B cell (primary cell): Measurements from ENCODE around the gene CFAP73. TPM values are rescaled to one million over a fixed set of nuclear protein-coding genes. Genes with fewer than 3 reads are reported as not detected.

ENCODE experiments used
- ATAC-seq: fragments of 200-7000 bp; cut with Tn5 transposase; one replicate; pipeline ENCODE4 v1.10.0; 2021; ENCODE audit warnings: low read depth, mild to moderate bottlenecking, moderate number of reproducible peaks, moderate library complexity
- CTCF ChIA-PET: fragments of 350-600 bp; sonication (Branson Sonifier 250); formaldehyde crosslinking; loops from one replicate; lab custom pipeline; 2021; ENCODE audit warnings: antibody characterized with exemption, inconsistent platforms; lab: Charles Lee
- POLR2A ChIA-PET: fragments of 350-600 bp; sonication (Branson Sonifier 250); formaldehyde crosslinking; loops from one replicate; lab custom pipeline; 2021; ENCODE audit warnings: antibody characterized with exemption; lab: Charles Lee
- DNase-seq: peaks from one replicate; pipeline ENCODE4 v3.0.0; 2013
- H2AFZ ChIP-seq: 2 replicates; pipeline ENCODE4 v1.6.1; 2012; ENCODE audit warnings: mild to moderate bottlenecking, low read depth, low read length; ENCODE audit not compliant: insufficient read depth, poor library complexity, severe bottlenecking
- H3K27ac ChIP-seq, 2 donors: 1 replicate in 1 of 2; 2 replicates in 1 of 2; pipeline ENCODE4 v1.5.1; 2012 to 2013; ENCODE audit warnings: low read length in 2 of 2, mild to moderate bottlenecking in 2 of 2, moderate library complexity in 1 of 2
- H3K27me3 ChIP-seq, 4 experiments: fragments of 200-600 bp in 1 of 4; sonication (generic) in 1 of 4; replicated peaks in 1 of 4; 1 replicate in 2 of 4; 2 replicates in 2 of 4; pipeline versions ENCODE4 v1.6.1 to v1.7.0; 2013 to 2016; ENCODE audit warnings: low read length in 3 of 4, mild to moderate bottlenecking in 2 of 4, mixed read lengths in 1 of 4, moderate library complexity in 1 of 4; ENCODE audit not compliant: insufficient read depth in 4 of 4, control insufficient read depth in 3 of 4; ENCODE audit errors: control extremely low read depth in 1 of 4
- H3K36me3 ChIP-seq, 2 experiments: replicated peaks in 1 of 2; 1 replicate in 1 of 2; 2 replicates in 1 of 2; pipeline versions ENCODE4 v1.6.1 to v1.7.1; 2013; ENCODE audit warnings: low read length in 1 of 2; ENCODE audit not compliant: insufficient read depth in 2 of 2, control insufficient read depth in 1 of 2; ENCODE audit errors: control extremely low read depth in 1 of 2, extremely low read depth in 1 of 2
- H3K4me1 ChIP-seq, 2 donors: fragments of 200-600 bp in 1 of 2; sonication (generic) in 1 of 2; 1 replicate in 1 of 2; 2 replicates in 1 of 2; pipeline versions ENCODE4 v1.5.1 to v1.6.1; 2013 to 2017; ENCODE audit warnings: low read length in 2 of 2; ENCODE audit not compliant: control insufficient read depth in 2 of 2, insufficient read depth in 2 of 2
- H3K4me2 ChIP-seq: replicated peaks from 2 replicates; pipeline ENCODE3; 2012; ENCODE audit warnings: mild to moderate bottlenecking, low read depth, low read length; ENCODE audit not compliant: poor library complexity, severe bottlenecking
- H3K4me3 ChIP-seq, 5 experiments: fragments of 200-600 bp in 1 of 5; sonication (generic) in 1 of 5; 1 replicate in 3 of 5; 2 replicates in 2 of 5; pipeline versions ENCODE4 v1.5.1 to v1.7.0; 2011 to 2016; ENCODE audit warnings: low read length in 4 of 5, mild to moderate bottlenecking in 4 of 5, low read depth in 2 of 5, control low read depth in 1 of 5, moderate library complexity in 1 of 5; ENCODE audit not compliant: insufficient read depth in 1 of 5; ENCODE audit errors: control extremely low read depth in 1 of 5, extremely low read depth in 1 of 5
- H3K79me2 ChIP-seq: fragments of 200-600 bp; sonication (generic); one replicate; pipeline ENCODE4 v1.6.0; 2016; ENCODE audit warnings: low read length; ENCODE audit not compliant: control insufficient read depth, insufficient read depth
- H3K9ac ChIP-seq: fragments of 200-600 bp; sonication (generic); 2 replicates; pipeline ENCODE4 v1.6.1; 2017; ENCODE audit warnings: mild to moderate bottlenecking, low read length, moderate library complexity
- H3K9me3 ChIP-seq, 3 donors: one replicate each; pipeline versions ENCODE4 v1.6.1 to v1.7.1; 2013; ENCODE audit warnings: low read length in 2 of 3; ENCODE audit not compliant: control insufficient read depth in 2 of 3, insufficient read depth in 1 of 3; ENCODE audit errors: control extremely low read depth in 1 of 3
- H4K20me1 ChIP-seq: 2 replicates; pipeline ENCODE4 v1.6.0; 2012; ENCODE audit warnings: mild to moderate bottlenecking, low read length; ENCODE audit not compliant: insufficient read depth, control insufficient read depth, poor library complexity, severe bottlenecking
- H3K27ac Mint-ChIP-seq: one replicate; pipeline ENCODE4 v1.8.0; 2021; ENCODE audit warnings: mixed read lengths
- H3K27me3 Mint-ChIP-seq: one replicate; pipeline ENCODE4 v1.8.0; 2021; ENCODE audit warnings: mixed read lengths
- H3K4me1 Mint-ChIP-seq: one replicate; pipeline ENCODE4 v1.8.0; 2021; ENCODE audit warnings: mixed read lengths
- H3K4me3 Mint-ChIP-seq: one replicate; pipeline ENCODE4 v1.8.0; 2021; ENCODE audit warnings: mixed read lengths
- H3K9me3 Mint-ChIP-seq: one replicate; pipeline ENCODE4 v1.8.0; 2022; ENCODE audit warnings: mixed read lengths; ENCODE audit not compliant: insufficient read depth
- CTCF ChIP-seq: fragments of 200-600 bp; IDR thresholded peaks from one replicate; pipeline ENCODE4 v1.8.0; 2022; ENCODE audit warnings: antibody characterized with exemption, mild to moderate bottlenecking
- EZH2 ChIP-seq: IDR thresholded peaks from 2 replicates; pipeline ENCODE4 v1.6.1; 2012; ENCODE audit warnings: borderline replicate concordance, low read depth, mild to moderate bottlenecking, moderate library complexity, low read length; ENCODE audit not compliant: insufficient read depth, poor library complexity, severe bottlenecking
- WGBS: methylation state at CpG from one replicate; pipeline ENCODE4 v1.1.5; 2013; ENCODE audit warnings: missing lambda C conversion rate; ENCODE audit not compliant: insufficient coverage; 5-methylcytosine and 5-hydroxymethylcytosine counted together
- intact Hi-C: fragments of 100-400 bp; cut with micrococcal nuclease; formaldehyde crosslinking; loops from one replicate; pipeline ENCODE4 v1.10.0; 2022
- polyA plus RNA-seq: library from polyadenylated mRNA; depleted of rRNA; stranded (reverse); fragments of >200 nt; gene quantifications from 2 replicates; pipeline ENCODE4 v1.2.3, GENCODE V29; 2012
- total RNA-seq, 2 donors: library from RNA; stranded (reverse); fragments of 120-200 nt in 1 of 2; gene quantifications; 1 replicate in 1 of 2; 2 replicates in 1 of 2; pipeline versions ENCODE4 v1.2.3 to v1.2.4, GENCODE V29; 2013 to 2022

CFAP73 gene
- total and polyA plus RNA-seq, 2 donors (not counting 1 experiment from before 2014, with no cell fraction given) = 0.13 to 5.1 TPM

- no peak overlapping the region for H2AFZ ChIP-seq
- WGBS = 75% methylated on average over 2 of the region's 3 CpGs
- TF ChIP-seq EZH2 = no peak
- TF ChIP-seq CTCF = no peak
- H3K36me3 ChIP-seq = no peaks in the 10 kb centered on the region
- Mint-ChIP-seq H3K4me3 (no peak overlapping the region), H3K27me3 (peaks cover 7% of the 10 kb centered on the region), H3K27ac (no peak overlapping the region), H3K4me1 (no peaks in the 10 kb centered on the region), H3K9me3 (peaks cover 3% of the 10 kb centered on the region)
- ChIA-PET POLR2A (interaction anchor here (0.5 kb wide), 1 partner anchor 707 kb away, joined by 5 read pairs; no protein-coding TSS in a partner anchor), CTCF (interaction anchor here (0.6 to 1.7 kb wide), 3 partner anchors 33 to 63 kb away, joined by 3 to 6 read pairs (median 5); no protein-coding TSS in a partner anchor)
- DNase-seq = no peak
- H3K4me3 ChIP-seq = no peak overlapping the region
- no peaks in the 10 kb centered on the region for H4K20me1 ChIP-seq
- H3K79me2 ChIP-seq = no peaks in the 10 kb centered on the region
- H3K4me2 ChIP-seq = no peak overlapping the region
- no peak overlapping the region for H3K27ac ChIP-seq
- intact Hi-C loops = no loop called here
- no peak overlapping the region for H3K9ac ChIP-seq
- H3K9me3 ChIP-seq = peaks cover 0 to 3% (median 0%) of the 10 kb centered on the region in 3 donors
- H3K4me1 ChIP-seq = no peaks in the 10 kb centered on the region
- ATAC-seq = no peak
- no peaks in the 10 kb centered on the region for H3K27me3 ChIP-seq
Observed at GRCh38 chr12:113120670-113121370, 28.7 kb upstream of the CFAP73 start.

- TF ChIP-seq CTCF (no peak), EZH2 (no peak)
- H3K9me3 ChIP-seq = peaks cover 0 to 3% (median 0%) of the 10 kb centered on the region in 3 donors
- DNase-seq = no peak
- no peak overlapping the region for H3K4me2 ChIP-seq
- H3K4me3 ChIP-seq = no peak overlapping the region
- no peak overlapping the region for H3K27ac Mint-ChIP-seq
- no peak for ATAC-seq
- no peak overlapping the region for H3K27ac ChIP-seq
- peaks cover 3% of the 10 kb centered on the region for H3K9me3 Mint-ChIP-seq
- H3K9ac ChIP-seq = no peak overlapping the region
- H3K36me3 ChIP-seq = no peaks in the 10 kb centered on the region
- no peaks in the 10 kb centered on the region for H3K27me3 ChIP-seq
- peaks cover 18 to 20% of the 10 kb centered on the region in 2 donors for H3K4me1 ChIP-seq
- POLR2A ChIA-PET = no interaction called here
- no peaks in the 10 kb centered on the region for H3K79me2 ChIP-seq
- no peak overlapping the region for H2AFZ ChIP-seq
- no peak overlapping the region for H3K4me3 Mint-ChIP-seq
- CTCF ChIA-PET = interaction anchor here (0.8 kb wide), 1 partner anchor 26 kb away, joined by 4 read pairs; no protein-coding TSS in a partner anchor
- WGBS = 53% methylated on average over 12 of the region's 15 CpGs
- no peaks in the 10 kb centered on the region for H3K27me3 Mint-ChIP-seq
- intact Hi-C loops = no loop called here
- H4K20me1 ChIP-seq = no peaks in the 10 kb centered on the region
- H3K4me1 Mint-ChIP-seq = peaks cover 32% of the 10 kb centered on the region
Observed at GRCh38 chr12:113127791-113128199, 21.7 kb upstream of the CFAP73 start.
